K562 treated with DMSO at 1 percent for 48 hours (cell line): ENCODE results near the gene BIK. TPM values are rescaled to one million over a fixed set of nuclear protein-coding genes. Genes with fewer than 3 reads are reported as not detected.

Experiments
- total RNA-seq: library from RNA; unstranded; fragments of 300-600 nt; gene quantifications from 2 replicates; pipeline ENCODE4 v1.2.3, GENCODE V29; 2022; ENCODE audit warnings: low replicate concordance; ENCODE audit errors: extremely low read depth

Gene BIK, protein sequence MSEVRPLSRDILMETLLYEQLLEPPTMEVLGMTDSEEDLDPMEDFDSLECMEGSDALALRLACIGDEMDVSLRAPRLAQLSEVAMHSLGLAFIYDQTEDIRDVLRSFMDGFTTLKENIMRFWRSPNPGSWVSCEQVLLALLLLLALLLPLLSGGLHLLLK
- not detected in 2 replicates for total RNA-seq

DNA sequence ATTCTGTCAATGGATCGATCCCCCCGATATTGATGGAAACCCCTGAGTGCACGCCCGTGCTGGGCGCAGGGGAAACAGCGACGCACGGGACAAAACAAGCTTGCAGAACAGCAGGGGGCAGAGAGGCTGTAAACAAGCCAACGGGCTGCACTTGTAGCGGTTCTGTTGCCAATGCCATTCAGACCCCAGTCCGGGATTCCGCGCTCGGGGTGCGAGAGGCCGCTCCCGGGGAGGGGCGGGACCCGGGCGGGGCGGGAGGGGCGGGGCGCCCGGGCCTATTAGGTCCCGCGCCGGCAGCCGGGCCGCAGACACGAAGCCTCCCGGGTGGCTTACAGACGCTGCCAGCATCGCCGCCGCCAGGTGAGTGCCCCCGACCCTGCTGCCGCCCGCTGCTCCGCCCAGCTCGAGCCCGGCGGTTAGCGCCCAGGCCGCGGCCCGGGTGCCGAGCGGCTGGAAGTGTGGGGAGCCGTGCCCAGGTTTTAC lies at the start of gene BIK:
Gene BIK (plus strand): TSS at position 307 of the 483 bp plus-strand sequence. CDS start 13,273 bp downstream, outside the sequence.

GRCh38 chr22:43088984-43089717 lies 21.4 kb upstream of the BIK start, which contains the start of gene TTLL1:
TTLL1 (minus strand) TSS chr22:43089391; CDS start chr22:43075586, 13,805 bp downstream.

DNA sequence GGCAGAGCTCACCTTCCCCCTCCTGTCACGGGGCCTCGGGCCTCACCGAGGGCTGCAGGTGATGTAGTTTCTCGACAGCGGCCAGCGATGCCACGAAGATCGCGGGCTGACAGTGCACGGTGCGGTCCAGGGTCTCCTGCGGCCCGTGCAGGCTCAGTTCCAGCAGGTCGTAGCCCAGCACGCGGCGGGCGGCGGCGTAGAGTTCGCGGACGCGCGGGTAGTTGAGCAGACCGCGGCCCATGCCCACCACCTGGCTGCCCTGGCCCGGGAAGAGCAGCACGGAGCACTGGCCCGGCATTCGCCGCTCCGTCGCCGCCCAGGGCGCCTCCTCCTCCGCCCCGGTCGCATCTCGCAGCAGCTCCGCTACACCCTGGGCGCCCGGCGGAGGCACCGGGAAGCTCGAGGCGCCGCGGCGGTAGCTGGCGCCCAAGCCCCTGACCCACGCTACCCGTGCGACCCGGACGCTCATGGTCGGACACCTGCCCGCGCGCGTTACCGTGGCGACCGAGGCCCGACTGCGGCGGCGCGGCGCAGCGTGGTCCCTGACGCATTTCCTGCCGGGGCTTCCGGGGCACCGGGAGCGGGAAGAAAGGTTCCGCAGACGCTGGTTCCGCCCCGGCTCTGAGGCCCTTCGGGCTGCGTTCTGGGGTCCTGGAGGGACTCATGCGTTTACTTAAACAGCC lies 32.5 kb downstream of the BIK start, which contains the start of gene MCAT:
Gene MCAT (minus strand): TSS at position 519 of the 683 bp plus-strand sequence. CDS start 50 bp downstream, at position 469.

DNA sequence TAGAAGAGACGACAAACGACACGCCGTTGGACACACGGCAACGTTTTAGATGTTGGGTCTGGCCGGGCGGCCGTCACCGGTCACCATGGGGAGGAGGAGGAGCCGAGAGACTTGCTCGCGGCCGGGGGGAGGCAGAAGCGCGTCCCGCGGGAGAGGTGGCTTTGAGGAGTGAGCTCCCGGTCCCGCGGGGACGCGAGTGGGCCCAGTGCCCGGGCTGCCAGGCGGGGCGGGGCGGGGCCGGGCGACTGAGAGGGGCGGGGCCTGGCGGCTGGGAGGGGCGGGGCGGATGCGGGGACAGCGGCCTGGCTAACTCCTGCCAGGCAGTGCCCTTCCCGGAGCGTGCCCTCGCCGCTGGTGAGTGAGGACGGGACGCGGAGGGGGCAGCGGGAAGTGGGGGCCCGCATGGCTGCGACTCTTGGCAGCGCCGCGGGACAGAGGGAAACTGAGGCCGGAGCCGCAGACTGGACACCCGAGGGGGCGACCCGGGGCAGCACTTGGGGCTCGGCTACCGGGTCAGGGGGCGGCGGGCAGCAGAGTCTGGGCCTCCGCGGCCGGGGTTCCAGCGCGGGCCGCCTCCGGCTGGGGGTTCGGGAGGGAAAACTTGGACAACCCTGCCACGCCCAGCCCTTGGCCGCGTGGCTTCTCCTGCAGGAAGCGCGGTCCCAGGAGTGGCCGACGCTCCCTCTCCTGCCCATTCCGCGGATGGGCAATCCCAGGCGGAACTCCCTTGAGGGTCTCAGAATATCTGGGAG lies 40.9 kb downstream of the BIK start, which contains the start of gene TSPO:
Gene TSPO (plus strand): TSS at position 309 of the 752 bp plus-strand sequence. CDS start 7,680 bp downstream, outside the sequence.

Other genes with a start within 250 kb of the BIK start
- gene PACSIN2, start 95.6 kb upstream of the BIK start, total RNA-seq, result not detected in 2 replicates
- gene TTLL1, start 21.4 kb upstream of the BIK start, total RNA-seq, result not detected in 2 replicates
- gene MCAT, start 32.6 kb downstream of the BIK start, total RNA-seq, result not detected in 2 replicates
- gene TSPO, start 40.8 kb downstream of the BIK start, total RNA-seq, result not detected in 2 replicates
- gene TTLL12, start 76.4 kb downstream of the BIK start, total RNA-seq, result 123 TPM in 1 of 2 replicates, not detected in the other
- gene SCUBE1, start 232.6 kb downstream of the BIK start, total RNA-seq, result not detected in 2 replicates